Panc1 (cell line): Measurements from ENCODE around the gene MTMR2. TPM values are rescaled to one million over a fixed set of nuclear protein-coding genes. Genes with fewer than 3 reads are reported as not detected.
"Not testable (repeated sequence)": the region's sequence is repeated elsewhere in the genome, so short reads cannot be mapped to it uniquely, and the experiment has no call there.

ENCODE experiments used
- ATAC-seq: fragments of 200-7000 bp; cut with Tn5 transposase; 2 replicates; pipeline ENCODE4 v1.9.1; 2020; ENCODE audit warnings: mild to moderate bottlenecking, moderate library complexity
- BruUV-seq: library from RNA; stranded (reverse); fragments of 400-500 nt; replicated peaks from 2 replicates; lab custom pipeline; 2021; lab: Mats Ljungman, UMichigan
- CTCF ChIA-PET: fragments of 300-600 bp; sonication (Branson Sonifier 250); formaldehyde crosslinking; loops from one replicate; lab custom pipeline; 2022; ENCODE audit warnings: antibody characterized with exemption; lab: Charles Lee
- POLR2A ChIA-PET: fragments of 300-600 bp; sonication (Branson Sonifier 250); formaldehyde crosslinking; loops from one replicate; lab custom pipeline; 2022; ENCODE audit warnings: antibody characterized with exemption; lab: Charles Lee
- DNase-seq: peaks from one replicate; pipeline ENCODE4 v3.0.0-alpha.2; 2010; ENCODE audit warnings: low read depth, low spot score
- H3K27ac ChIP-seq: 2 replicates; pipeline ENCODE4 v1.5.1; 2011; ENCODE audit warnings: mild to moderate bottlenecking, low read length, inconsistent platforms
- H3K27me3 ChIP-seq: fragments of 200-500 bp; sonication (Bioruptor generic); 2 replicates; pipeline ENCODE4 v1.6.0; 2014; ENCODE audit warnings: low read length, inconsistent platforms; ENCODE audit not compliant: control insufficient read depth, insufficient read depth
- H3K36me3 ChIP-seq: fragments of 200-500 bp; sonication (Bioruptor generic); 2 replicates; pipeline ENCODE4 v1.5.1; 2014; ENCODE audit warnings: inconsistent platforms, mild to moderate bottlenecking, low read length, moderate library complexity; ENCODE audit not compliant: control insufficient read depth, insufficient read depth
- H3K4me1 ChIP-seq: 2 replicates; pipeline ENCODE4 v1.5.1; 2011; ENCODE audit warnings: inconsistent platforms, mild to moderate bottlenecking, low read length, moderate library complexity; ENCODE audit not compliant: control insufficient read depth, insufficient read depth
- H3K4me3 ChIP-seq, 2 experiments: 2 replicates each; pipeline ENCODE4 v1.5.1; 2011 to 2012; ENCODE audit warnings: low read depth in 2 of 2, low read length in 2 of 2, mild to moderate bottlenecking in 2 of 2, inconsistent platforms in 1 of 2, moderate library complexity in 1 of 2
- H3K9me3 ChIP-seq: fragments of 200-500 bp; sonication (Bioruptor generic); 2 replicates; pipeline ENCODE4 v1.5.1; 2014; ENCODE audit warnings: low read depth, mild to moderate bottlenecking, inconsistent platforms, low read length, moderate library complexity; ENCODE audit not compliant: control insufficient read depth, insufficient read depth
- CTCF ChIP-seq: fragments of 450-650 bp; IDR thresholded peaks from 2 replicates; pipeline ENCODE4 v1.5.1; 2017; ENCODE audit warnings: mild to moderate bottlenecking
- POLR2AphosphoS5 ChIP-seq: IDR thresholded peaks from 2 replicates; pipeline ENCODE4 v1.6.1; 2012; ENCODE audit warnings: mild to moderate bottlenecking, low read depth, low read length, moderate library complexity
- SIN3A ChIP-seq: IDR thresholded peaks from 2 replicates; pipeline ENCODE4 v1.6.1; 2012; ENCODE audit warnings: low read depth, mild to moderate bottlenecking, low read length, moderate library complexity, borderline replicate concordance; ENCODE audit not compliant: insufficient read depth
- TCF7L2 ChIP-seq: IDR thresholded peaks from 2 replicates; pipeline ENCODE4 v1.6.1; 2011; ENCODE audit warnings: mild to moderate bottlenecking, low read depth, low read length, inconsistent platforms
- in situ Hi-C: cut with HindIII; loops from 2 replicates; pipeline ENCODE4 v1.10.0; 2016; ENCODE audit warnings: low sequenced_read_pairs, low pct_unique_long_range_greater_than_20kb
- intact Hi-C: fragments of 100-400 bp; cut with micrococcal nuclease; formaldehyde crosslinking; loops from one replicate; pipeline ENCODE4 v1.10.0; 2022; ENCODE audit not compliant: unreplicated experiment
- total RNA-seq: library from RNA; stranded (reverse); gene quantifications from one replicate; pipeline ENCODE4 v1.2.1, GENCODE V29; 2021; ENCODE audit not compliant: unreplicated experiment
- TF ChIP-seq, protein P1 (sequence below), 2 experiments: IDR thresholded peaks; 2 replicates each; pipeline ENCODE4 v1.6.1; 2011 to 2012; ENCODE audit warnings: low read depth in 2 of 2, control low read depth in 1 of 2, low read length in 1 of 2, mild to moderate bottlenecking in 1 of 2, moderate library complexity in 1 of 2; ENCODE audit not compliant: insufficient read depth in 1 of 2

Gene MTMR2
- total RNA-seq, 1 experiment from 2014 or later = 44.8 TPM

- BruUV-seq = no TSS peak
- no peaks in the 10 kb centered on the region for H3K4me1 ChIP-seq
- ChIA-PET POLR2A (no interaction called here), CTCF (no interaction called here)
- H3K36me3 ChIP-seq = no peaks in the 10 kb centered on the region; the same call in 1 of the 2 replicates
- H3K27me3 ChIP-seq = no peaks in the 10 kb centered on the region
- DNase-seq (no peak), ATAC-seq (no peak)
- H3K9me3 ChIP-seq = no peaks in the 10 kb centered on the region
- intact Hi-C loops (no loop called here), in situ Hi-C loops (no loop called here)
- TF ChIP-seq SIN3A (no peak), CTCF (no peak), POLR2AphosphoS5 (no peak), TCF7L2 (no peak)
- TF ChIP-seq, protein P1, sequence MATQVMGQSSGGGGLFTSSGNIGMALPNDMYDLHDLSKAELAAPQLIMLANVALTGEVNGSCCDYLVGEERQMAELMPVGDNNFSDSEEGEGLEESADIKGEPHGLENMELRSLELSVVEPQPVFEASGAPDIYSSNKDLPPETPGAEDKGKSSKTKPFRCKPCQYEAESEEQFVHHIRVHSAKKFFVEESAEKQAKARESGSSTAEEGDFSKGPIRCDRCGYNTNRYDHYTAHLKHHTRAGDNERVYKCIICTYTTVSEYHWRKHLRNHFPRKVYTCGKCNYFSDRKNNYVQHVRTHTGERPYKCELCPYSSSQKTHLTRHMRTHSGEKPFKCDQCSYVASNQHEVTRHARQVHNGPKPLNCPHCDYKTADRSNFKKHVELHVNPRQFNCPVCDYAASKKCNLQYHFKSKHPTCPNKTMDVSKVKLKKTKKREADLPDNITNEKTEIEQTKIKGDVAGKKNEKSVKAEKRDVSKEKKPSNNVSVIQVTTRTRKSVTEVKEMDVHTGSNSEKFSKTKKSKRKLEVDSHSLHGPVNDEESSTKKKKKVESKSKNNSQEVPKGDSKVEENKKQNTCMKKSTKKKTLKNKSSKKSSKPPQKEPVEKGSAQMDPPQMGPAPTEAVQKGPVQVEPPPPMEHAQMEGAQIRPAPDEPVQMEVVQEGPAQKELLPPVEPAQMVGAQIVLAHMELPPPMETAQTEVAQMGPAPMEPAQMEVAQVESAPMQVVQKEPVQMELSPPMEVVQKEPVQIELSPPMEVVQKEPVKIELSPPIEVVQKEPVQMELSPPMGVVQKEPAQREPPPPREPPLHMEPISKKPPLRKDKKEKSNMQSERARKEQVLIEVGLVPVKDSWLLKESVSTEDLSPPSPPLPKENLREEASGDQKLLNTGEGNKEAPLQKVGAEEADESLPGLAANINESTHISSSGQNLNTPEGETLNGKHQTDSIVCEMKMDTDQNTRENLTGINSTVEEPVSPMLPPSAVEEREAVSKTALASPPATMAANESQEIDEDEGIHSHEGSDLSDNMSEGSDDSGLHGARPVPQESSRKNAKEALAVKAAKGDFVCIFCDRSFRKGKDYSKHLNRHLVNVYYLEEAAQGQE (IDR thresholded peaks at IDR 0.05; ENCODE audit: insufficient read depth in 1 of 2, low read depth in 2 of 2, low read length in 1 of 2) = no peak
- H3K27ac ChIP-seq = no peak overlapping the region
- H3K4me3 ChIP-seq = no peak overlapping the region
Measured at GRCh38 chr11:95863486-95864140, 60.3 kb downstream of the MTMR2 start.

DNA sequence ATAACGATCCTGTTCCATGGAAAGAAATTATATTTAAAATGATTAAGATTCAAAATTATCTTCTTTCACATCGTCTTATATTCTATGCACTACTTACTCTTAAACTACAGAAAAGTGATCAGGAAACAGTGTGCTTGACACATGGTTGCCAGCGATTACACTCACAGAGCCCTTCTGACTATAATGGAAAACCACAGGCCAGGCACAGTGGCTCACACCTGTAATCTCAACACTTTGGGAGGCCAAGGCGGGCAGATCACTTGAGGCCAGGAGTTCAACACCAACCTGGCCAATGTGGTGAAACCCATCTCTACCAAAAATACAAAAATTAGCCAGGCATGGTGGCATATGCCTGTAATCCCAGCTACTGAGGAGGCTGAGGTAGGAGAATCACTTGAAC lies 63.9 kb downstream of the MTMR2 start:
- POLR2A ChIA-PET, intact Hi-C loops, in situ Hi-C loops: not testable (repeated sequence)

GRCh38 chr11:95854362-95854761 lies 69.5 kb downstream of the MTMR2 start:
- H3K27me3 ChIP-seq, DNase-seq, H3K27ac ChIP-seq, CTCF ChIA-PET, in situ Hi-C loops, intact Hi-C loops, H3K4me3 ChIP-seq, H3K4me1 ChIP-seq, H3K36me3 ChIP-seq, H3K9me3 ChIP-seq, ATAC-seq, BruUV-seq, POLR2A ChIA-PET: not testable (repeated sequence)

More for the DNA sequence above, 63.9 kb downstream of the MTMR2 start:
- H3K27me3 ChIP-seq, H3K36me3 ChIP-seq, CTCF ChIA-PET, H3K9me3 ChIP-seq, H3K4me3 ChIP-seq, H3K27ac ChIP-seq, DNase-seq, ATAC-seq, H3K4me1 ChIP-seq, BruUV-seq: not testable (repeated sequence)
